K562 (cell line): ENCODE measurements around the gene CTU1. TPM values are rescaled to one million over a fixed set of nuclear protein-coding genes. Genes with fewer than 3 reads are reported as not detected.

ENCODE experiments used
- CBX3 ChIP-seq, 2 experiments: IDR thresholded peaks; 1 replicate in 1 of 2; 2 replicates in 1 of 2; pipeline ENCODE4 v1.6.1; 2012; ENCODE audit warnings: inconsistent platforms in 2 of 2, low read length in 2 of 2, borderline replicate concordance in 1 of 2, control low read depth in 1 of 2
- CLOCK ChIP-seq: fragments of 250-450 bp; sonication (Bioruptor Pico); IDR thresholded peaks from 2 replicates; pipeline ENCODE4 v1.4.0; 2020; ENCODE audit warnings: mild to moderate bottlenecking, moderate library complexity, borderline replicate concordance
- EHMT2 ChIP-seq: fragments of 450-650 bp; IDR thresholded peaks from 2 replicates; pipeline ENCODE4 v1.6.1; 2018; ENCODE audit warnings: antibody characterized with exemption
- HDAC8 ChIP-seq: fragments of 450-650 bp; IDR thresholded peaks from 2 replicates; pipeline ENCODE4 v1.6.1; 2016; ENCODE audit warnings: mild to moderate bottlenecking, missing genetic modification characterization, moderate library complexity, missing compliant biosample characterization
- KAT7 ChIP-seq: sonication (generic); formaldehyde crosslinking; IDR thresholded peaks from 2 replicates; pipeline ENCODE4 v1.8.0; 2022; ENCODE audit warnings: missing genetic modification reagents, mild to moderate bottlenecking, borderline replicate concordance
- PCBP1 ChIP-seq: fragments of 200-400 bp; formaldehyde crosslinking; IDR thresholded peaks from 2 replicates; pipeline ENCODE4 v1.6.1; 2018; ENCODE audit warnings: mild to moderate bottlenecking, low read depth, low read length; ENCODE audit not compliant: poor library complexity, severe bottlenecking
- PHF20 ChIP-seq: fragments of 450-650 bp; IDR thresholded peaks from 2 replicates; pipeline ENCODE4 v1.6.1; 2018; ENCODE audit not compliant: partially characterized antibody
- RBBP5 ChIP-seq: fragments of 200-600 bp; sonication (generic); IDR thresholded peaks from 2 replicates; pipeline ENCODE4 v1.6.1; 2012; ENCODE audit warnings: borderline replicate concordance, mild to moderate bottlenecking, low read length, control low read depth, inconsistent platforms; ENCODE audit not compliant: insufficient read depth, poor library complexity, severe bottlenecking
- SMAD4 ChIP-seq: fragments of 250-450 bp; sonication (Bioruptor Pico); conservative IDR thresholded peaks from 2 replicates; pipeline ENCODE4 v1.8.0; 2021; ENCODE audit warnings: inconsistent platforms, mild to moderate bottlenecking, moderate library complexity
- ZNF232 ChIP-seq: sonication (generic); formaldehyde crosslinking; IDR thresholded peaks from 2 replicates; pipeline ENCODE4 v1.8.0; 2022; ENCODE audit warnings: mild to moderate bottlenecking, missing genetic modification reagents
- ZNF764 ChIP-seq: fragments of 250-450 bp; sonication (Bioruptor Pico); IDR thresholded peaks from 2 replicates; pipeline ENCODE4 v1.4.0; 2020; ENCODE audit warnings: low read depth, mild to moderate bottlenecking, moderate library complexity
- polyA plus RNA-seq, 8 experiments: library from polyadenylated mRNA; depleted of rRNA in 4 of 8; stranded (reverse) in 5 of 8; unstranded in 3 of 8; fragments of >200 nt; fragmentation: Nextera tagmentation in 2 of 8; fragmentation: Illumina TruSeq in 1 of 8; extraction: Ambion mirVana in 2 of 8; extraction: Trizol in 1 of 8; gene quantifications; 2 replicates each; pipeline versions ENCODE4 v1.2.1 to v1.2.3, GENCODE V29; 2011 to 2014; ENCODE audit warnings: inconsistent platforms in 1 of 8, missing spikeins in 1 of 8
- total RNA-seq, 7 experiments: library from RNA; depleted of rRNA in 6 of 7; stranded (reverse); fragments of >200 nt in 6 of 7; fragmentation: Illumina TruSeq in 2 of 7; extraction: Trizol in 2 of 7; gene quantifications; 2 replicates each; pipeline versions ENCODE4 v1.2.1 to v1.2.3, GENCODE V29; 2011 to 2021; ENCODE audit warnings: low replicate concordance in 1 of 7
- TF ChIP-seq, protein P1 (sequence below): IDR thresholded peaks from 2 replicates; pipeline ENCODE4 v1.6.1; 2011; ENCODE audit warnings: borderline replicate concordance, low read depth, mild to moderate bottlenecking, moderate library complexity, low read length; ENCODE audit not compliant: insufficient read depth, poor library complexity, severe bottlenecking
- TF ChIP-seq, protein P2 (sequence below): sonication (generic); formaldehyde crosslinking; IDR thresholded peaks from 2 replicates; pipeline ENCODE4 v1.9.0; 2022; ENCODE audit warnings: mild to moderate bottlenecking, missing genetic modification reagents
- TF ChIP-seq, protein P3 (sequence below), 2 experiments: fragments of 250-450 bp in 1 of 2; fragments of 450-650 bp in 1 of 2; sonication (Bioruptor Pico) in 1 of 2; IDR thresholded peaks; 2 replicates each; pipeline versions ENCODE4 v1.6.1 to v1.8.0; 2016 to 2021; ENCODE audit warnings: mild to moderate bottlenecking in 2 of 2, moderate library complexity in 2 of 2, missing compliant biosample characterization in 1 of 2, missing genetic modification characterization in 1 of 2
- TF ChIP-seq, protein P4 (sequence below): fragments of 450-650 bp; IDR thresholded peaks from 2 replicates; pipeline ENCODE4 v1.6.1; 2016
- TF ChIP-seq, protein P5 (sequence below): fragments of 450-650 bp; formaldehyde crosslinking; IDR thresholded peaks from 2 replicates; pipeline ENCODE4 v1.4.0; 2022; ENCODE audit warnings: missing genetic modification characterization

The CTU1 gene
- total and polyA plus RNA-seq, 9 of the 15 experiments (the other 6 are each of a cell fraction or from before 2014, with no cell fraction given), result 0.03 to 18.4 (median 2.3) TPM; not detected in 1

DNA sequence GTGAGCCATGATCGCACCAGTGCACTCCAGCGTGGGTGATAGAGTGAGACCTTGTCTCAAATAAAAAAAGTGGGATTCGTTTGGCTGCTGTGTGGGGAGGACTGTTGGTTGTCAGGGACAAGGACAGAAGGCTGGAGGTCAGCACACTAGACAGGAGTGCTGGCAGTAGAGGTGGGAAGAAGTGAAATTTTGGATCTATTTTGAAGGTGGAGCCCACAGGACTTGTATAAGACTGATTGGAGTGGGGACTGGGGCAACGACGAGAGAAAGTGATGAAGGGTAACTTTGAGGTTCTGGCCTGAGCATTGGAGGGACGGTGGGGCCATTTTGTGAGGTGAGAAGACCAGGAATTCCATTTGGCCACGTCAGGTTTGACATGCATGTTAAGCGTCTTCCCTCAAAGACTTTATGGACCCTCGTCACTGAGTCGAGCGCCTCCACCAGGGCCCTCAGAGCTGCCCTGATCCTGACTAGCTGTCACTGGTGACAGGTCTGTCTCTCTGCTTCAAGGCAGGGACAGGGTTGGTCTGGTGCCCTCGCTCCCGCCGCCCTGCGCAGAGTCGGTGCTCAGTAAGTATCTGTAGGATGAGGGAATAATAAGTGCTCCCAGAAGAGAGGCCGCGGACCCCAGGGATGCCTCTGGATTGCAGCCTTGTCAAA lies 673 bp downstream of the CTU1 start (continued):
- TF ChIP-seq, protein P1, sequence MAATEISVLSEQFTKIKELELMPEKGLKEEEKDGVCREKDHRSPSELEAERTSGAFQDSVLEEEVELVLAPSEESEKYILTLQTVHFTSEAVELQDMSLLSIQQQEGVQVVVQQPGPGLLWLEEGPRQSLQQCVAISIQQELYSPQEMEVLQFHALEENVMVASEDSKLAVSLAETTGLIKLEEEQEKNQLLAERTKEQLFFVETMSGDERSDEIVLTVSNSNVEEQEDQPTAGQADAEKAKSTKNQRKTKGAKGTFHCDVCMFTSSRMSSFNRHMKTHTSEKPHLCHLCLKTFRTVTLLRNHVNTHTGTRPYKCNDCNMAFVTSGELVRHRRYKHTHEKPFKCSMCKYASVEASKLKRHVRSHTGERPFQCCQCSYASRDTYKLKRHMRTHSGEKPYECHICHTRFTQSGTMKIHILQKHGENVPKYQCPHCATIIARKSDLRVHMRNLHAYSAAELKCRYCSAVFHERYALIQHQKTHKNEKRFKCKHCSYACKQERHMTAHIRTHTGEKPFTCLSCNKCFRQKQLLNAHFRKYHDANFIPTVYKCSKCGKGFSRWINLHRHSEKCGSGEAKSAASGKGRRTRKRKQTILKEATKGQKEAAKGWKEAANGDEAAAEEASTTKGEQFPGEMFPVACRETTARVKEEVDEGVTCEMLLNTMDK, result peak; percentile 97
- TF ChIP-seq, protein P2, sequence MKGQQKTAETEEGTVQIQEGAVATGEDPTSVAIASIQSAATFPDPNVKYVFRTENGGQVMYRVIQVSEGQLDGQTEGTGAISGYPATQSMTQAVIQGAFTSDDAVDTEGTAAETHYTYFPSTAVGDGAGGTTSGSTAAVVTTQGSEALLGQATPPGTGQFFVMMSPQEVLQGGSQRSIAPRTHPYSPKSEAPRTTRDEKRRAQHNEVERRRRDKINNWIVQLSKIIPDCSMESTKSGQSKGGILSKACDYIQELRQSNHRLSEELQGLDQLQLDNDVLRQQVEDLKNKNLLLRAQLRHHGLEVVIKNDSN (CRISPR knock-in tag), result no peak
- TF ChIP-seq, protein P3, sequence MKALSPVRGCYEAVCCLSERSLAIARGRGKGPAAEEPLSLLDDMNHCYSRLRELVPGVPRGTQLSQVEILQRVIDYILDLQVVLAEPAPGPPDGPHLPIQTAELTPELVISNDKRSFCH (CRISPR knock-in tag; IDR thresholded peaks at IDR 0.05), result no peak
- TF ChIP-seq, protein P3 (tag; IDR thresholded peaks at IDR 0.05), result no peak
- TF ChIP-seq PCBP1 (no peak), ZNF764 (CRISPR knock-in tag) (0 out of 2 replicates have a peak, but pooled peaks have one; percentile 49), ZNF232 (0 out of 2 replicates have a peak, but pooled peaks have one; percentile 60), CBX3 (IDR thresholded peaks at IDR 0.05; ENCODE audit: borderline replicate concordance in 1 of 2, low read length in 2 of 2) (no peak), HDAC8 (no peak), KAT7 (no peak), CLOCK (CRISPR knock-in tag) (no peak), EHMT2 (peak; percentile 59; the same call in 1 of the 2 replicates), PHF20 (no peak), RBBP5 (peak; percentile 44), SMAD4 (CRISPR knock-in tag) (peak; percentile 35; the same call in 1 of the 2 replicates)
- TF ChIP-seq, protein P4, sequence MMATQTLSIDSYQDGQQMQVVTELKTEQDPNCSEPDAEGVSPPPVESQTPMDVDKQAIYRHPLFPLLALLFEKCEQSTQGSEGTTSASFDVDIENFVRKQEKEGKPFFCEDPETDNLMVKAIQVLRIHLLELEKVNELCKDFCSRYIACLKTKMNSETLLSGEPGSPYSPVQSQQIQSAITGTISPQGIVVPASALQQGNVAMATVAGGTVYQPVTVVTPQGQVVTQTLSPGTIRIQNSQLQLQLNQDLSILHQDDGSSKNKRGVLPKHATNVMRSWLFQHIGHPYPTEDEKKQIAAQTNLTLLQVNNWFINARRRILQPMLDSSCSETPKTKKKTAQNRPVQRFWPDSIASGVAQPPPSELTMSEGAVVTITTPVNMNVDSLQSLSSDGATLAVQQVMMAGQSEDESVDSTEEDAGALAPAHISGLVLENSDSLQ, result peak; percentile 91
- TF ChIP-seq, protein P5, sequence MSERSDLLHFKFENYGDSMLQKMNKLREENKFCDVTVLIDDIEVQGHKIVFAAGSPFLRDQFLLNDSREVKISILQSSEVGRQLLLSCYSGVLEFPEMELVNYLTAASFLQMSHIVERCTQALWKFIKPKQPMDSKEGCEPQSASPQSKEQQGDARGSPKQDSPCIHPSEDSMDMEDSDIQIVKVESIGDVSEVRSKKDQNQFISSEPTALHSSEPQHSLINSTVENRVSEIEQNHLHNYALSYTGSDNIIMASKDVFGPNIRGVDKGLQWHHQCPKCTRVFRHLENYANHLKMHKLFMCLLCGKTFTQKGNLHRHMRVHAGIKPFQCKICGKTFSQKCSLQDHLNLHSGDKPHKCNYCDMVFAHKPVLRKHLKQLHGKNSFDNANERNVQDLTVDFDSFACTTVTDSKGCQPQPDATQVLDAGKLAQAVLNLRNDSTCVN (CRISPR knock-in tag), result no peak
